CD4-positive, alpha-beta T cell treated with Interleukin-6 for 4 hours (primary cell): ENCODE results near the gene ANKS1A.

ENCODE experiments used
- DNase-seq: peaks from one replicate; pipeline ENCODE4 v3.0.0-alpha.2; 2020; ENCODE audit warnings: mixed read lengths

Gene ANKS1A

DNA sequence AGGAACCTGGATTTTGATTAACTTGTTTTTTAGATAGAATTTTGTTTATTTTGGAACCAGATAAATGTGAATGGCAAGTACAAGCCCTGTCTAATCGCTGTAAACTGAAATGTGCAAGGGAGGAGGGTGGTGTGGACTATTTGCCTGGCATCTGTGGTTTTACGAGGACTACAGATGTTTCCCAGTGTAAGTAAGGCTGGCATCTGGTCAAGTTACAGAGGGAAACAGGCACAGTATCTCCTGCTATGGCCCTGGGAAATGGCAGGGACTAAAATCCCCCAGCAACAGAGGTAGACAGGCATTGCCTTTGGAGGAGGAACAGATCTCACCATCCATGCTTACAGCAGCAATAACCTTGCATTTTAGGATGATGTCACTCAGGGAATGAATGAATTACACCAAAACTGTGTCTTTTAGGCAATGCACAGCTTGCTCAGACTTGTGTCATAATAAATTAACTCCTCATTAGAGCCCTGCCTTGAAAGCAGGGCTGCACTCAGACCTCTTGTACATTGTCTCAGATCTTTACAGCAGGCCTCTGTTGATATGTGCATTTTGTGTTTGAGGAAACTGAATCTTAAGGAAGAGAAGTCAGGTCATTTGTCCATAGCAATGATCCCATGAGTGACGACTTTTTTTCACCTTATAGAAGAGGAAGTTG lies 155.8 kb downstream of the ANKS1A start:
- DNase-seq = no peak

GRCh38 chr6:35046103-35046502 lies 157.0 kb downstream of the ANKS1A start:
- no peak for DNase-seq

GRCh38 chr6:35046862-35047261 lies 157.8 kb downstream of the ANKS1A start:
- no peak for DNase-seq

DNA sequence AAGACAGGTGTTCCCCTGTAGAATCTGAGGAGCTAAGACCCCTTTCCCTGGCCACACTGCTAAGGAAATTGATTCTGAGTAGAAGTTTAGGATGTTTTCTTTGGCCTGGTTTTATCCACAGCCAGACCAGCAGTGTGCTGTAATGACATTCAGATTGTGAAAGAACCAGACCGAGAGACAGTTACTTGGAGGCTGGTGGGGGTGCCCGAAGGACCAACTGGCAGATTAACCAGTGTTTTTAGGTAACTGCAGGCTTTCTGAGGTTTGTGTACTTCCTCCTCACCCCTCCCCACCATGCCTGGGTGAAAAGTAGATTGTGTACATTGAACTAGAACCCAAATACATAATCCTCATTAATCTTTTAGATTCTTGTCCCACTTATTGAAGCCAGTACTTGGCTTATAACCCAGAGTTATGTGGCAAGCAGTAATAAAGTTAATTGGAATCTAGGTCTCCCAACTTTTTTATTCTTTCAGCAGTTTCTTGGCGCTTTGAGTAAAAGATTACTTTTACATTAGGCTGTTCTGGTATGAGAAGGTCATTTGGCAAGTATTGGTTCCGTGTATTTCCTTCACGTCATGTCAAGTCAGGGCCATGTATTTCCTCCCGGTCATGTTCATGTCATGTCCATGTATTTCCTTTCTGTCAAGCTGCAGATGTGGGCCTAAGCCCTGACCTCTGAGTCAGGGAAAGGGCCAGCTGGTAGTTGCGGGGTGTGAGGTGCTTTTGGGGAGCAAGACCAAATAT lies 158.4 kb downstream of the ANKS1A start:
- DNase-seq = no peak

- no peak for DNase-seq
These were observed 159.1 kb downstream of the ANKS1A start for GRCh38 chr6:35048031-35048613.

- peak; percentile 32 for DNase-seq
These were observed 159.6 kb downstream of the ANKS1A start for GRCh38 chr6:35048631-35049083.

GRCh38 chr6:35049156-35049735 lies 160.2 kb downstream of the ANKS1A start:
- DNase-seq = no peak

- DNase-seq = no peak
These were observed 161.1 kb downstream of the ANKS1A start for GRCh38 chr6:35049900-35050756.

DNA sequence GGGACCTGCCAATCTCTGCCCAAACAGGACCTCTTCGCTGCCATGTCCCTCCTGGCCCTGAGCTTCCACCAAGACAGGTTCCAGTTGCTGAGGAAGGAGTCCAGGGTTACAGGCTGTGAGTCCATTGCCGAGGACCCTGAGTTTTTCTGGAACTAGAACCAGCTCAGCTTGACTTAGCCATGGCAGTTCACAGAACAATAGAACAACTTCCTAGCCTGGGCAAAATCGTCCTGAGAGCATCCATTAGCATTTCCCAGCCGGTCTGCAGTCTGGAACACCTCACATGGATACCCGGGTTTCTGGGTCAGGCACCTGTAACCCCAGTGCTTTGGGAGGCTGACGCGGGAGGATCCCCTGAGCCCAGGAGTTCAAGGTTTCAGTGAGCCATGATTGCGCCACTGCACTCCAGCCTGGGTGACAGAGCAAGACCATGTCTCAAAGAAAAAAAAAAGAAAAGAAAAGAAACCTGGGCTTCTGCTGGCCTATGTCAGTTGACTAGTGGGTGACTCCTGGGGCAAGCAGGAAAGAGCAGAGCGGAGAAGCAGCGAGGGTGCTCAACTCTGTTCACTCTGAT lies 161.8 kb downstream of the ANKS1A start:
- no peak for DNase-seq

DNA sequence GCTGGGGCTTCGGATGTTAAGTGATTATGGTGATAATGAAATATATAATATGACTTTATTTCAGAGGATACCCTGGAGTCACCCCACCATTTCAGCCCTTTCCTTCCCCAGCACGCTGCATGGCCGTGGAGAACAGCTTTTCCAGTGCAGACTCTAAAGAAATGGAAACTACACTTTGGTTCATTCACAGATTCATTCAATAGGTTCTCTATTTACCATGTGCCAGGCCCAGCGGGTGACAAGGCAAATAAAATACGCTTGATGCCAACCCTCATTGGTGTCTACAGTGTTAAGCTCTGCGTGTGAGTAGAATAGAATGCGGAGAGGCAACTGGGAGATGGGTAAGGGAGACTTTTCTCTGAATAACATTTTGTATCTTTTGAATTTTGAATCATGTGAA lies 162.3 kb downstream of the ANKS1A start:
- no peak for DNase-seq

- no peak for DNase-seq
These were observed 163.0 kb downstream of the ANKS1A start for GRCh38 chr6:35051997-35052583.

DNA sequence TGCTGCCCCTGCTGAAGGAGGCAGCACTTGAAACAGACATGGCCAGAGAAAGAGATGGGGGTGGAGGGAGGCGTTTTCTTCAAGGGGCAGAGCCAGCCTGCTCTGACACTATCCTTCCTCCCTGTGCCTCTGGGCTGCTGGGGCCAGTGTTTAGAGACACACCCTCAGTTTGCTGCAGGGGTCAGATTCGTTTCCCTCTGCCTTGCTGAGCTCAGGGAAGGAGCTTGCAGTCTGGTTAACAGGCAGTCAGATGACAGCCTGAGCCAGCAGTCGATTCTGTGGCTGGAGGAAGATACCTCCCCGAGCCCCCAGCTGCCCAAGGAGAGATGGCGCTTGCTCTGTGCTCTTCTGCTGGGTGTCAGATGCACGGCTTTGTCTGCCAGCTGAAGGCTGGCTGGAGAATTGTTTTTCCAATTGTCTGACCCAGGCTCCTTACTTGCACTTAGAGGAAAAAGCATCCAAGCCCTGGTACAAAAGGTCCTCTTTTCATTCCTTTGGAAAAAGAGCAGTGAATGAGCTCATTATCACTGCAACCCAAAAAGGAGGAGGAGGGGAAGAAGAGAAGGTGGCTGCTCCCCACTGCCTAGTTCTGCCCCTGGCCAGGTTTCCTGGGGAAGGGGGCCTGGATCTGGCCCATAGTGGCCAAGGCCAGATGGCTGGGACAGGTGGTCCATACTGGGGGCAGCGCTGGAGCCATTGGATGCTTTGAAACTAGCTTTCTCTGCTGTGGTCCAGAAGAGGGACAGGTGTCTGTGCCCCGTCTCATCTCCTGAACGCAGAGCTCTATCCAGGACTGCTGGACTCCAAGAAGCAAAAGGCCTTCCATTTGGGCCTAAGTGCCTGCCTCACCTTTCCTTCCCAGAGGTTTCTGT lies 163.9 kb downstream of the ANKS1A start:
- DNase-seq = no peak

DNA sequence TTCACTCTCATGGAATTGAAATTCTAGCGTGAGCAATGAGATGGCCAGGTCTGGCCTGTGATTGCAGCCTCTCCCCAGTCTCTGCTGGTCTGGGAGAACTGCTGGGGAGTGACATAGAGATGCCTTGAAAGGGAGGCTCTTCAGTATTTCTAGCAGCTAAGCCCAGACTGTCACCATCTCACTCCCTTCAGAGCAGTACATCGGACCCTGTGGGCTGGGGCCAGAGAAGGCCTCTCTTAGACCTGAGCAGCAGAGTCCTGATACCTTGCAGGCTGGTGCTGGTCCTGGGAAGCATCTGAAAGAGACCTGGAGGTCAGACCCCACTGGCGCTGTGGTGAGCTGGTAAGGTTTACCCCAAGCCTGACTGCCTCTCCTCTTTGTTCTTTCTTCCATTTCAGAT lies 164.6 kb downstream of the ANKS1A start:
- DNase-seq = no peak

DNA sequence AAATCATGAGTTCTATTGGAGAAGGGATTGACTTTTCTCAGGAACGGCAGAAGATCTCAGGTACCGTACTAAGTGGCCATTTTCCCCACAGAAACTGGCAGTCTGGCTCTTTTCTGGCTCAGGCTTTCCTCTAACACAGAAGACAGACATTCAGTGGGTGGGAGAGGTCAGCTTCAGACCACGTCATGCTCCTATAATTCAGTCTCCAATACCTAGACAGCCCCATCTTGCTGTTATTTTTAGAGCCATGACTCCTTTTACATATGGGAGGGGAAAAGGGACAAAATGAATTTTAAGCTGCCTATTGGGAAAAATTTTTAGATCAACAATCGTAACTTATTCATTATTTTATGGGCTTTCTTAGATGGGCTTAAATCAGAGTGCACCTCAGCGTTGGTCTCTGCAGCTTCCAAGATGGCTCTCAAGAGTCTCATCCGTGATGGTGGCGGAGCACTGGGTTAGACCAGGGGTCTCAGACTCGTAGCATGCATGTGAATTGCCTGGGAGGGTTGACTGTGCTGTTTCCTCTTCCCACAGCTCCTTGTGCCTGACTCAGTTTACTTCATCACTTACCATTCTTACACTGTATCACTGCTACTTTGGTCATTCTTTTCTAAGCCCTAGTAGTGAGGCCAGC lies 165.2 kb downstream of the ANKS1A start:
- DNase-seq = no peak

- DNase-seq = no peak
These were observed 165.7 kb downstream of the ANKS1A start for GRCh38 chr6:35054743-35055130.

- DNase-seq = no peak
These were observed 166.8 kb downstream of the ANKS1A start for GRCh38 chr6:35055891-35056290.

GRCh38 chr6:35056952-35057351 lies 167.9 kb downstream of the ANKS1A start:
- no peak for DNase-seq

GRCh38 chr6:35057449-35058357 lies 168.6 kb downstream of the ANKS1A start:
- no peak for DNase-seq

GRCh38 chr6:35058358-35058675 lies 169.3 kb downstream of the ANKS1A start:
- no peak for DNase-seq
